Smooth muscle cell (in vitro differentiated cells): ENCODE measurements around the gene BAZ1A. TPM values are rescaled to one million over a fixed set of nuclear protein-coding genes. Genes with fewer than 3 reads are reported as not detected.

ENCODE experiments used
- DNase-seq: peaks from one replicate; lab custom pipeline; 2025; ENCODE audit not compliant: unreplicated experiment; lab: John Stamatoyannopoulos, UW
- H2AFZ ChIP-seq: fragments of 200-600 bp; sonication (generic); 2 replicates; pipeline ENCODE4 v1.6.0; 2016; ENCODE audit warnings: antibody characterized with exemption, low read depth, mild to moderate bottlenecking
- H3F3A ChIP-seq: fragments of 200-600 bp; sonication (generic); 2 replicates; pipeline ENCODE4 v1.6.0; 2017; ENCODE audit warnings: antibody characterized with exemption, low read depth
- H3K27ac ChIP-seq: fragments of 200-600 bp; sonication (generic); 2 replicates; pipeline ENCODE4 v1.5.1; 2016; ENCODE audit warnings: low read depth, mild to moderate bottlenecking
- H3K27me3 ChIP-seq: fragments of 200-600 bp; sonication (generic); 2 replicates; pipeline ENCODE4 v1.6.1; 2016; ENCODE audit warnings: low read depth, mild to moderate bottlenecking
- H3K36me3 ChIP-seq: fragments of 200-600 bp; sonication (generic); 2 replicates; pipeline ENCODE4 v1.5.1; 2016; ENCODE audit warnings: low read depth
- H3K4me1 ChIP-seq: fragments of 200-600 bp; sonication (generic); 2 replicates; pipeline ENCODE4 v1.5.1; 2016; ENCODE audit warnings: low read depth
- H3K4me2 ChIP-seq: fragments of 200-600 bp; sonication (generic); 2 replicates; pipeline ENCODE4 v1.6.0; 2016; ENCODE audit warnings: mild to moderate bottlenecking
- H3K4me3 ChIP-seq: fragments of 200-600 bp; sonication (generic); 2 replicates; pipeline ENCODE4 v1.5.1; 2016; ENCODE audit warnings: mild to moderate bottlenecking
- H3K79me2 ChIP-seq: fragments of 200-600 bp; sonication (generic); 2 replicates; pipeline ENCODE4 v1.6.0; 2016; ENCODE audit warnings: low read depth, mild to moderate bottlenecking
- H3K9ac ChIP-seq: fragments of 200-600 bp; sonication (generic); 2 replicates; pipeline ENCODE4 v1.6.0; 2016; ENCODE audit warnings: low read depth
- H3K9me3 ChIP-seq: fragments of 200-600 bp; sonication (generic); replicated peaks from 2 replicates; pipeline ENCODE4 v1.5.1; 2016; ENCODE audit warnings: low read depth
- H4K20me1 ChIP-seq: fragments of 200-600 bp; sonication (generic); 2 replicates; pipeline ENCODE4 v1.6.0; 2016; ENCODE audit warnings: low read depth
- CTCF ChIP-seq: fragments of 200-600 bp; sonication (generic); IDR thresholded peaks from 2 replicates; pipeline ENCODE4 v1.5.1; 2017; ENCODE audit warnings: borderline replicate concordance, mild to moderate bottlenecking, antibody characterized with exemption; ENCODE audit not compliant: insufficient read depth, poor library complexity, severe bottlenecking
- WGBS: methylation state at CpG from one replicate; pipeline ENCODE4 v1.1.7; 2016; ENCODE audit warnings: low lambda C conversion rate; 5-methylcytosine and 5-hydroxymethylcytosine counted together
- polyA plus RNA-seq: library from polyadenylated mRNA; unstranded; fragments of >200 nt; fragmentation: Nextera tagmentation; extraction: Ambion mirVana; gene quantifications from 2 replicates; pipeline ENCODE4 v1.2.1, GENCODE V29; 2016
- total RNA-seq: library from RNA; depleted of rRNA; stranded (reverse); fragments of >200 nt; gene quantifications from 2 replicates; pipeline ENCODE4 v1.2.3, GENCODE V29; 2014

Gene BAZ1A
- total and polyA plus RNA-seq, 2 experiments from 2014 or later = 12.4 to 21.7 TPM

- Histone ChIP-seq H3K4me2 (no peak overlapping the region), H3K9me3 (no peaks in the 10 kb centered on the region), H3K27ac (no peak overlapping the region), H3K9ac (no peak overlapping the region), H3K4me1 (no peaks in the 10 kb centered on the region), H3K79me2 (peaks cover 12% of the 10 kb centered on the region), H3K36me3 (no peaks in the 10 kb centered on the region), H3K27me3 (no peaks in the 10 kb centered on the region), H4K20me1 (peaks cover 7% of the 10 kb centered on the region), H3F3A (no peaks in the 10 kb centered on the region), H2AFZ (no peak overlapping the region), H3K4me3 (no peak overlapping the region)
- no peak for TF ChIP-seq CTCF
- 88% methylated on average over 1 of the region's 1 CpG for WGBS
- DNase-seq = no peak
Observed at GRCh38 chr14:34835312-34835711, 39.8 kb downstream of the BAZ1A start.

GRCh38 chr14:34833549-34834523 is 41.3 kb downstream of the BAZ1A start:
- Histone ChIP-seq H3K79me2 (peaks cover 12% of the 10 kb centered on the region), H3K4me3 (no peak overlapping the region), H4K20me1 (peaks cover 7% of the 10 kb centered on the region), H3K9ac (no peak overlapping the region), H3K27me3 (no peaks in the 10 kb centered on the region), H3K4me1 (no peaks in the 10 kb centered on the region), H3K9me3 (no peaks in the 10 kb centered on the region), H3K4me2 (no peak overlapping the region), H3F3A (no peaks in the 10 kb centered on the region), H3K27ac (no peak overlapping the region), H2AFZ (no peak overlapping the region), H3K36me3 (no peaks in the 10 kb centered on the region)
- WGBS = 98% methylated on average over 2 of the region's 2 CpGs
- no peak for DNase-seq
- no peak for TF ChIP-seq CTCF

GRCh38 chr14:34826661-34827060 is 48.5 kb downstream of the BAZ1A start:
- 88% methylated on average over 2 of the region's 2 CpGs for WGBS
- H3K4me2 ChIP-seq = no peak overlapping the region
- H2AFZ ChIP-seq = no peak overlapping the region
- H3K27ac ChIP-seq = peak overlapping the region; percentile 36
- H3K27me3 ChIP-seq = no peaks in the 10 kb centered on the region
- H3K9me3 ChIP-seq = no peaks in the 10 kb centered on the region
- DNase-seq = no peak
- no peaks in the 10 kb centered on the region for H3F3A ChIP-seq
- peaks cover 4% of the 10 kb centered on the region for H3K79me2 ChIP-seq
- no peak overlapping the region for H3K4me3 ChIP-seq
- H4K20me1 ChIP-seq = no peaks in the 10 kb centered on the region
- no peak for TF ChIP-seq CTCF
- H3K9ac ChIP-seq = no peak overlapping the region
- no peaks in the 10 kb centered on the region for H3K36me3 ChIP-seq
- H3K4me1 ChIP-seq = no peaks in the 10 kb centered on the region
